SIG-M5 (cell line): Measurements from ENCODE around the gene GFRA1.

Experiments
- DNase-seq: peaks from one replicate; lab custom pipeline; 2025; lab: John Stamatoyannopoulos, UW

The GFRA1 gene, protein sequence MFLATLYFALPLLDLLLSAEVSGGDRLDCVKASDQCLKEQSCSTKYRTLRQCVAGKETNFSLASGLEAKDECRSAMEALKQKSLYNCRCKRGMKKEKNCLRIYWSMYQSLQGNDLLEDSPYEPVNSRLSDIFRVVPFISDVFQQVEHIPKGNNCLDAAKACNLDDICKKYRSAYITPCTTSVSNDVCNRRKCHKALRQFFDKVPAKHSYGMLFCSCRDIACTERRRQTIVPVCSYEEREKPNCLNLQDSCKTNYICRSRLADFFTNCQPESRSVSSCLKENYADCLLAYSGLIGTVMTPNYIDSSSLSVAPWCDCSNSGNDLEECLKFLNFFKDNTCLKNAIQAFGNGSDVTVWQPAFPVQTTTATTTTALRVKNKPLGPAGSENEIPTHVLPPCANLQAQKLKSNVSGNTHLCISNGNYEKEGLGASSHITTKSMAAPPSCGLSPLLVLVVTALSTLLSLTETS

DNA sequence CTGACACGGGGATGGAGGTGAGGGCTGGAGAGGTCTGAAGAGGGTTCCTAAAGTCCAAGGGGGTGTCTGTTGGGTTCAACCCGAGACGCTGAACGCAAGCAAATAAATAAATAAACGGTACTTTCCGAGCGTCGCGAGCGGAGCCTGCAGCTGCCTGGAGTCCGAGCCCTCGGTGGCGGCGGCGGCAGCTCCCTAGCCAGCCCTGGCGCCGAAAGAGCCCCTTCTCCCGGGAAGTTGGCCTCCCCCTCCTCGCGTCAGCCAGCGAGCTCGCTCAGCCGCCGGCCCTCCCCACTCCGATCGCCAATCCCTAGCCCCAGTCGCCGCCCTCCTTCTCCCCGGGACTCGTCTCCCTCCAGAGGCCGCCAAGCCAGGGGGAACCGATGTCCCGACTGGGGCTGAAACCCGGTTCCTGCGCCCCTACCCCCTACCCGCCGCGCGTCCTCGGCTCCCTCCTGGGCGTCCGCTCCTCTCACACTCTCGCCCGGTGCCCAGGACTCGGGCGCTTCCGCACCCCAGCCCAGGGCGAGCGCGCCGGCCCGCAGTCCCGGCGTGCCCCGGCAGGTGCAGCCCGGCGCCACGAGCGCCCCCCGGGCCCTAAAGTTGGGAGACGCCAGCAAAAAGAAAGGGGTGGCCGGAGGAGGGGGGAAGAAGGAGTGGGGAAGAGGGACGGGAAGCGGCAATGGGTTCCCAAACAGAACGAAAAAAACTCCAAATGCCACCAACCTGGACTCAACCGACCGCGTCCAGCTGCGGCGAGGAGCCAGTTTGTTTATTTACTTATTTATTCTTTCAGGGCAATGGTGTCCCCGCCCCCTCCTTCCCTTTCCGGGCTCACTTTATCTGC, at the start of gene GFRA1:
GFRA1 (minus strand) TSS at position 767 of the 844 bp plus-strand sequence. CDS start 1,177 bp downstream, outside the sequence.
- DNase-seq = no peak

DNA sequence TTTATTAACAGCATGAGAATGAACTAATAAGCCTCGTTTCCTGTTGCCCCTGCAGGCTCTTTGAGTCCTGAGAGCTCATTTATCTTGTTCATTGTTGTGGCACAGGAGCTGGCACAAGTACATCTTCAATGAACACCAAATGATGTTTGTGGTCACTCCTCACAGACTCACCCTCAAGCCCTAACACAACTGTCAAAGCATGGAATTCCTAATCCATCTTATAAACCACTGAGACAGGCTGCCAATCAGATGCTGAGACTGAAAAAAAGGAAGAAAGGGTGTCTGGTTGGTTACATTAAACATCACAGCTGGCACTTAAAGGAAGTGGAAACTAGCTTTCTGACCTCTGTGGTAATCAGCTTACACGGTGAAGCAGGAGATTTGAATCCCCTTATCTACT, 43.5 kb upstream of the GFRA1 start:
- no peak for DNase-seq

DNA sequence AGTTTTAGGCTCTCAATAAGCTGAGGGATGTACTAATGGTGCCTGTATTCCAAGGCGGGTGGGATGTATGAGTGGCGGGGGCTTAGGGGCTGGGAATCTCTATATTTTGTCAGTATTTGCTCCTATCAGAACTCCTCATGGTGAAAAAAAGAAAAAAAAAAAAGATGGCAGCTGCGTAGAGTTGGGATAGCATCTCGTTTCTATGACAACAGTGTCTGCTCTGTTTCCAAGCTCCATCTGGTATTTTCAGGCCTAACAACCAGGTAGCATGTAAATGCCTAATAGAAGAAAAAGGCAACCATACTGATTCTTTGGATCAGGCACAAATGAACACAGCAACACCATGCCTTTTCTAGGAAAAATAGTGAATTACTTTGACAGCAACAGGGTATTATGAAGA, 39.5 kb upstream of the GFRA1 start:
- no peak for DNase-seq

DNA sequence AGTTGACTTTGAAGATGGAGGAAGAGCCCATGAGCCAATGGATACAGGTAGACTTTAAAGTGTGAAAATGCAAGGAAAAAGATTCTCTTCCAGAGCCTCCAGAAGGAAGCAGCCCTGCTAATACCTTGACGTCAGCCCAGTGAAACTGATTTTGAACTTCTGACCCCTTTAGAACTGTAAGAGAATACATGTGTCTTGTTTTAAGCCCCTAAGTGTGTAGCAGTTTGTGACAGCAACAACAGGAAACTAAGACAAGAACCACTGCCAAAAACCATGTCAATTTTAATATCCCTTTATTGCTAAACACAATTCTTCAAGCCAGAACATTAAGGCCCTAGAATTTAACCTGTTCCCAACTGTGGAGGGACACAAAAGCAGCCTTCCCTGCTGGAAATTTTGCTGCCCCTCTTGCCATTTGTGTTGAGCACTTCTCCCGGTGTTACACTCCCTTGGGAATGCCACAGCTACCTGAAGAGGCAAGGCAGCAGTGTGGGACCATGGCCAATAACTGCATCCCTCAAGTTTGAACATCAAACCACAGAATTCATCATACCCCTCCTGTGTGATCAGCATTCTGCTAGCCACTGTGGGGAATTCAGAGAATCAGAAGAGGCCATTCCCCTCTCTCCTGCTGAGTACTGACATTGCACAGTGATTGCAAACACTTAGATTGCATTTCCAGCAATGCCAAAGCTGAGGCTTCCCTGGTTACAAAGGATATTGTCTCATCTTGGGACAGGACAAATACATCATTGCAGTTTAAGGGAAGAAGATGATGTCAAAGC, 38.9 kb upstream of the GFRA1 start:
- no peak for DNase-seq

DNA sequence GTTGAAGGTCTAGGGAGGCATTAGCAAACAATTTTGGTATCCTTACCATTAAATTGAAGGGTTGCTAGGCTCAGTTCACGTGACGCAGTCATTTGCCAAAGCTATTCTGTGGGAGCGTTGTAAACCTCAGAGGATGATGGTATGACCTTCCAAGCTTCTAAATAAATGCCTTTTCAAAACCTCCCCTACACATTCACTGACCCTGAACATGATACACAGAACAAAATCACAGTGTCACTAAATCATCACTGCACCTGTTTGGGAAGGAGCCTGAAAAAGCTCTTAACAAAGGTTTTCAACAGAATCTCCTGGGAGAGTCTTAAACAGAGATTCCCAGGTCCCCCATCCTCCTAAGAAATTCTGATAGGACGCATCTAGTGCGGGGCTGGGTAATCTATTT, 38.0 kb upstream of the GFRA1 start:
- no peak for DNase-seq

DNA sequence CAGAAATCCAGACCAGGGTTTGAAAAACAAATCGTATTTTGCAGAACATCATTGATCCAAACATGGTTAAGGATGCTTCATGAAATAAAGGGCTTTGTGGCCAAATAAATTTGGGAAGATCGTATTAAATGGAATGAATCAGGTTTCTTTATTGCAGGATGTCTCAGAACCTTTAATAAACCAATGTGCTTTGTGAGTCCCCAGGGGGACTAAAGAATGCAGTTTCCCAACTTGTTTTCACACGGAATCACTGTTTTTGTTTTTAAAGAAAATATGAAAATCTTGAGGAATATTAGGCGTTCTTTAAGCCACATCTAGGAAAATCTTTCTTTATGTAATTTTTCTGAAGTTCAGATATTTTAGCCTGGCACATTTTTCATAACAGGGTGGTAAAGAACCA, 34.4 kb upstream of the GFRA1 start:
- DNase-seq = no peak

DNA sequence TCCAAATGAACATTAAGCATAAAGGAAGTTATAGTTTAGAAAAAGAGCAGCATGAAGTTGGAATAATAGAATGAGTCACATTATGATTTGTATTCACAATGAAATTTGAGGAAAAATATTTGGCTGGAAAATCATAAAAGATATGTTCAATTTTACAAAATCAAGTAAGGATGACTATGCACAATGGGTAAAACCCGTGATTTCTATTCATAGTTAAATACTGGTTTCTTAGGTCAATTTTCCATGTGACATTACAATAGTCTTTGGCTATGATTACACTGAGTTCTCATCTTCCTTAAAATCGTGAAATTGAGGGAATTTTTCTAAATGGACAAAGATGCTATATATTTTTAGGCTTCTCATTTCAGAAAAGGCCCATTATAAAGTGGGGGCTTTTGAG, 33.8 kb upstream of the GFRA1 start:
- no peak for DNase-seq

DNA sequence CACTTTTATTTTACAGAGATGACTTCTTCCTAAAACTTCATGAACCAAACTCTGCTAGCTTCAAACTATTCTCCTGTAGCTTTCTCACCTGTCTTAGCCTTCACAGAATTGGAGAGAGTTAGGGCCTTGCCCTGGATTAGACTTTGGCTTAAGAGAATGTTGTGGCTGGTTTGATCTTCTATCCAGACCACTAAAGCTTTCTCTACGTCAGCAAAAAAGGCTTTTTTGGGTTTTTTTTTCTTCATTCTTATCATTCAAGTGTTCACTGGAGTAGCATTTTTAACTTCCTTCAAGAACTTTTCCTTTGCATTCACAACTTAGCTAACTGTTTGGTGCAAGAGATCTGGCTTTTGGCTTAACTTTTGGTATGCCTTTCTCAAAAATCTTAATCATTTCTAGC, 31.9 kb upstream of the GFRA1 start:
- DNase-seq = no peak

DNA sequence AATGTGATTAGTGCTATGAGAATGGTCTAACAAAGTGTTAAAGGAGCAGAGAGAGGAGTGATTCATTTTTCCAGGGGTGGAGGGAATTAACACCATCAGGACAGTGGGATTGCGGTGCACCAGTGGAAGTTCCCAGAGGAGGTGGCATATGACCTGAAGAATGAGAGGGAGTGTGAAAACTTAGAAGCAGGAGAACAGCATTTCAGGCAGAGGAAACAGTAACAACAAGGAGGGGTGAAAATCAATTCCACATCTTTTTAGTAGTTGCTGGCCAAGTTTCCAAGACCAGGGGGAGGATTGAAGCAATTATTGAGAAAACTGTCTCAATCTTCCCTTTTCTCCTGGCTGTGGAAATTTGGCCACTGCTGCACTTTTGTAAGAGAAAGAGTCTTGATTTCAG, 27.5 kb upstream of the GFRA1 start:
- DNase-seq = no peak

DNA sequence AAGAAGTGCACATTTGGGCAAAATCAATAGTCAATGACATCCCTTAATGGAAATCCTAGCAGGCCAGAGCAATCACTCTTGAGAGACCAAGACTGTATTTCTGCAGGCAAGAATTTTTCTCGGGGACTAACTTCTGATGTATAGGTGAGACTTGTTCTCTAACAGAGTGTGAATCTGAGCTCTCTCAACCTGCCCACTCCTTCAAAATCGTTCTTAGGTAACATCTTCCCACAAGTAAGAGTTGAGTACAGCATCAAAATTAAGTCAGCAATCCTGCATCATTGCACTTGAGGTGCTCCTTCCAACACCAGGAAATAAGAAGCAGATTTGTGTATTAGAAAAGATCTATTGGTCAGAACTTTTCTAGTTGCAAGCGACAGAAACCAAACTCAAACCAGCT, 25.6 kb upstream of the GFRA1 start:
- no peak for DNase-seq

DNA sequence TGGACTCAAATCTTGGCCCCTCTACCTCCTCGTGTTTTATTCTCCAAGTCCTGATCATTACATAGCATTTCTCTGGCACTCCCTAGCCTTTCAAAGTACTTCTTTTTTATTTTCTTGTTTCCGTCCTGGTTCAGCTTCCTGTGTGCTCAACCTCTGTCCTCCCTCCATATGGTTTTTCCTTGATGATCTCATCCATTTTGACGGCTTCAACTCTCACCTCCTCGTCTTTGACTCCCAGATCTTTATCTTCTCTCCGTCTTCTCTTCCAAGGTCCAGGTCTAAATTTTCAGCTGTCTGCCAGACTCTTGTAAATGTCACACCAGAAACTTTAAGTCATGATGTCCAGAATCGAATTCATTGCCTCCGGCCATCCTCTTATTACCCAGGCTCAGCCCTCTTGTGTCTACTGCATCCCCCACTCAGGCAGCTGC, 23.3 kb upstream of the GFRA1 start:
- DNase-seq = no peak

DNA sequence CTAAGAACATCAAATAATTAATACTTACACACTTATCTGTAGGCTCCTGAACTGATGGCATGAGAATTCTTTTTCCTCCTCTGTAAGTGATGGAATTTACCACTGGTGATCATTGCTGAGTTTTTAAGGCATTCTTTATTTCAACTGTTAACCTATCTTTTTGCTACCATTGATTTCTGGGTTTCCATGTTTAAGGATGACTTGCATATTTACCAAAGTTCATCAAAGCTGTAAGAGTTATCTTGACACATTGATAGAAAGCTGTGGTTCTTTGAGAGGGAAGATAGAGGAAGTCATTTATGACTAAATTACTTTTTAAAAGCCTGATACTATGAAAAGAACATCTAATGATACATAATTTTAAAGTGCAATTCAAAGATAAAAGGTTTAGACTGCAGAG, 19.5 kb upstream of the GFRA1 start:
- DNase-seq = no peak

DNA sequence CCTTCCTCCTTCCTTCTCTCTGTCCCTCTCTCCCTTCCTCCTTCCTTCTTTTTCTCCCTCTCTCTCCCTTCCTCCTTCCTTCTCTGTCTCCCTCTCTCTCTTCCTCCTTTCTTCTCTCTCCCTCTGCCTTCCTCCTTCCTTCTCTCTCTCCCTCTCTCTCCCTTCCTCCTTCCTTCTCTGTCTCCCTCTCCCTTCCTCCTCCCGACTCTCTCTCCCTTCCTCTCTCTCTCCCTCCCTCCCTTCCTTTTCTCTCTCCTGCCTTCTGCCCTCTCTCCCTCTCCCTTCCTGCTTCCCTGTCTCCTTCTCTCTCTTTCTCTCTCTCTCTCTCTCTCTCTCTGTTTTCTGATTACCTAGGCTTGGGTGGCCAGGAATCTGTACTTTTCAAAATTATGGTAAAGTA, 16.6 kb upstream of the GFRA1 start:
- no peak for DNase-seq

DNA sequence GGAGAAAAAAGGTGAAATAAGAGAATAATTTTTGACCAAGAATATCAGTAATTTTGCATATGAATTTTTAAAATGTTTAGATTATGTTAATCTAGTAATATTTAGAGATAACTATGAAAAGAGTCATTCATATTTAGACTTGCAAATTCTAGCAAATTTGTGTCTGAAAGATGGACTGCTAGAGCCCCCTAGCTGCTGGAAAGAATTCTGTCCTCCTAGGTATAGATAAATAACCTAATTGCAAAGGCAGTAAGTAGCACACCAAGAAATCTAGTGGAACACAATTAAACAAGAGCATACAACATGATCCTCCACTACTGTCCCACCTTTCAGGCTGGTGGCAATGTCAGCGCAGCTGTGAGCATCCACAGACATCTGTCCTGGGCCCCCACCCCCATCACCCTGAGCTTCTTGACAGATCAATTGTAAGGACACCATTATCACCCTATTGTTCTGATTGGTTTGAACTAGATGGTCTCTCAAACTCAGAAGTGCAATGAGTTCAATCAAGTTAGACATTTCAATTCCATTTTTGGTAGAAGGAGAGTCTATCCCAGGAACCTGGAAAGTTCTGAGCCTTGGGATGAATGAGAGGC, 15.0 kb upstream of the GFRA1 start:
- no peak for DNase-seq

DNA sequence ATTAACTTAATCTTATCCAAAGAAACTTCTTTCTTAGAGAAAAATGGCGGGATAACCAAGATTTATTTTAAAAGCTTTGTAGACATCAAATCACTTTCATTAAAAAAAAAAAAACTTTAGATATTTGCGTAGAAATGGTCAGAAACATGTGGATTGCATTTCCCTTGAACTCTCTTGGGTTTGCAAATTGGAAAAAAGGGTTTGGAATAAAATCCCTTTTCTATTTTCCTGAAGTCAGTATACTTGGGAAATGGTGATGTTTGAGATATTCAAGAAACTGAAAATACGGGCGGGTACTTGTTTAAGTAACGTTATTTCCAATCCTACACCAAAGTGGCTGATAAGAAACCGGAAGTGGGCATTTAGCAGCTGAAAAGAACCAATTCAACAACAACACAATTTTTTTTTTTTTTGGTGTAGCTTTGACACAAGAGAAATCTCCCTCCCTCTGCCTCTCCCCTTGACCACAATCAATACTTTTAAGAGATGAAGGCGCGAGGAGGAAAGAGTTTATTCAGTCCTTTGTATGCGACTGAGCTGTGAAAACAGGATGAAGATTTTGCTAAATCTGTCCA, 13.7 kb upstream of the GFRA1 start:
- DNase-seq = no peak

DNA sequence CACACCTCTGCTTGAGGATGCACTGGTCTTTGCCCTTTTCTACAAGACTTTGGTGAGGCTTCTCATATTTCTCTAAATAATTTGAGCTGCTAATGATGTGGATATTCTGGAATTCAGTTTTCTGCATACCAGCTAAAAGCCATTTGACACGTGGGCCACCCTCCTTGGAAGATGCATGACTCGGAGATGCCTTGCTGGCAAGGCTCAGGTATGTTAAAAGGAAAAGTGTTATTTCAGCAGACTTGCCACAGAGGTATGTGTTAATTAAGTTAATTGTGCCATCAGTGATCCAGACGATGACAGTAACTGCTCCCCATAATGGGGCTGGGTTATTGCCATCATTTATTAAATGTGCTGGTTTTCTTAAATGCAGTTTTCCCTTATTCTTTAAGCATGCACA, 8.8 kb upstream of the GFRA1 start:
- DNase-seq = no peak

DNA sequence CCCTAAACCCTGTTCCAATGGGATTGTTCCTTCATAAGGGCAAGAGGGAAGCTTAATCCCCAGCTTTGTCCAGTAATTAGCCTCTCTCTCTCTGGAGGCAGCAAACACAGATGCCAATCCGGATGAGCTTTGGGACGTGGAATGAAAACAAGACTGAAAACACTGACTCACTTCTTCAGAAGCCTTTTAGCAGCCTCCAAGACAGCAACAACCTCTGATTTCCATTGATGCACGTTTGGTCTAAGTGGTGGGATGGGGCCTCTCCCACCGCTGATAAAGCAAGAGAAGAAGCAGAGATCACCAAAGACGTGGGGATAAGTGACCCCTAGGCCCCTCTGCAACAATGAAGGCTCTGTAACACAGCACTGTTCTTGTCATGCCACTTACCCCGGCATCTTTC, 5.8 kb upstream of the GFRA1 start:
- DNase-seq = no peak

DNA sequence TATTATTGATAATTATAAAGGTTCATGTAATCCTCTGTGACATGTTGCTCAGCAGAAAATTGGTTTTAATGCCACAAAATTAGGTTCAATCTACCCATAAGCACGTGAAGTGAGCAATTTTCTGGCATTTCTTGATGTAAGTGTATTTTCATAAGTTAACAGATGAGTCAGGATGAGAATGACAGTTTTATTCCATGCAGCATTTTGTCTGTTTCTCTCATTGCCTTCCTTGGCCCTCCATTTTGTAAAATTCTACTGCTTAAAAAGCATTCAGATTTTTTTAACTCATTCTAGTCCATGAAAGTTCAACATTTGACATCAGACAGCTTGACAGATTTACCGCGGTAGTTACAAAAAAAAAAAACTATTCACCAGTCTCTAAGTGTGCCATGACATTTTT, 4.0 kb upstream of the GFRA1 start:
- no peak for DNase-seq

DNA sequence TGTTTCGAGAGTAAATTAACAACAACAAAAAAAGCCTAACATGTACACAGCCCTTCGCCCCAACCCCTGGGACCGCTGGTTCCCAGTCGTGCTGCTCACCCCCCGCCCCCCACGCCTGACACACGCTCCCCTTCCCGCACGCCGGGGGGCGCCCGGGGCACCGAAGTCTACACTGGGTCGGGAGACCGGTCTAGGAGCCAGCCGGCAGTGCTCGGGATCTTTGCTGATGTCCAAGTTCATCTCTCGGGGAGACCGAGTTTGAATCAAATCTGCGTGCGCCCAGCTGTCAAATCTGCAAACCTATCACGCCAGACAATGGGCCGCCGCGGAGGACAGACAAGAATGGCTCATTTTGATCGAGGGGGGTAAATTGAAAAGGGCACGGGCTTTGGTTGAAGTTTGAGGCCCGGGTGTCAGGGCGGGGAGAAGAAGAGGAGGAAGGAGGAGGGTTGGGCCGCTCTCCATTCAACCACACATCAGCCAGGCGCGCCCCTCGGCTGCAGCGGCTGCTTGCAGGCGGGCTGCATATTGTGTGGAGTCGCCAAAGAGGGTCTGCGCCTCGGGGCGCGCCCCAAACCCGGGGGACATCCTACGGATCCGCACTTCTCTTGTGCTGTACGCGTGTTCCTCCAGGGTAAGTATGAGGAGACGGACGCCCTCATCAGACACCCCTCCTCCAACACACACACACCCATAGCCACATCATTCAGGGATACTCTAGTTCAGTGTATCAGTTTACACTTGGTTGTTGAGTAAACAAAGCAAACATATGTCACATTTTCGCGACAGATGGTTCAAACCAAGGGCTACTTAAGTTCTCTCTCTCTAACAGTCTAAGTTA, 1.3 kb upstream of the GFRA1 start:
- no peak for DNase-seq

DNA sequence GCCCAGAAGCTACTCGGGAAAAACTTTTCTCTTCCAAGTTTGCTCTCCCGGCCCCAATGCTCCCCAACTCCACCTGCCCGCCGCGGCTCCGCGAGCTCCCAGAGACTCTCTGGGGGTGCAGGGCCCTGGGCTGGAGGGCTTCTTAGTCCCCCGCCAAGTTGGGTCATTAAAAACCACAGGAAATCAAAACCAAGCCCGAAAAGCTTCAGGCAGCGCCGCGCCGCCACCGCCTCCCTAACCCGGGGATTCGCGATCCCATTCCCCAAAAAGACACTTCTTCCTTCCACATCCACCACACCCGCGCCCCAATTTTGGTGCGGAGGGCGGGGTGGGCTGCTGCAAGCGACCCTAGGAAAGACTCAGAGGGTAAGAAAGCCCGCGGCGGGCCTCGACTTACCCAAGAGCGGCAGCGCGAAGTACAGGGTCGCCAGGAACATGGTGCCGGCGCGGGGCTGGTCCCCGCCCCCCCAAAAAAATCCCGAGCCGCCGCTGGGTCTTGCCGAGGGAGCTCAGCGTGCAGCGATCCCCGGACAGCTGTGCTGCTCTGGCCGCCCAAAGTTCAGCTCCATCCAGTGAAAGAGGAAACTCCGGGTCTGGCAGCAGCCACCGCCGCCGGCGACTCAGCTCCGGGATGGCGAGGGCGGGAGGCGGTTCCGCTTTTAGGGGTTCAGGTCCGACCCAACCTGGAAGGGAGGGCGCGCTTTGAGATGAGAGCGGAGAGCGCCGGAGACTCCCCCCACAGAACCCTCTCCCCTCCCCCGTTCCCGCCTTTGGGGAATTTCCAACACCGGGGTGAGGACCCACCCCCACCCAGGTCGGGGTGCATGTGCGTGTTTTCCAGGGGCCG, 1.2 kb downstream of the GFRA1 start:
- no peak for DNase-seq
